Parathyroid adenoma (tissue), 2 donors: ENCODE measurements around the gene POLR1H.

Experiments used
- H2AFZ ChIP-seq: fragments of 300-600 bp; sonication (generic); one replicate; pipeline ENCODE4 v1.7.0; 2017; ENCODE audit warnings: antibody characterized with exemption, mild to moderate bottlenecking
- H3K27ac ChIP-seq: fragments of 300-600 bp; sonication (generic); one replicate; pipeline ENCODE4 v1.7.0; 2017
- H3K27me3 ChIP-seq: fragments of 300-600 bp; sonication (generic); one replicate; pipeline ENCODE4 v1.7.0; 2017; ENCODE audit warnings: low read length; ENCODE audit not compliant: control insufficient read depth, insufficient read depth
- H3K36me3 ChIP-seq: fragments of 300-600 bp; sonication (generic); one replicate; pipeline ENCODE4 v1.7.0; 2017; ENCODE audit warnings: low read length; ENCODE audit not compliant: control insufficient read depth, insufficient read depth
- H3K4me1 ChIP-seq: fragments of 300-600 bp; sonication (generic); one replicate; pipeline ENCODE4 v1.7.0; 2017; ENCODE audit warnings: control low read depth
- H3K4me2 ChIP-seq: fragments of 300-600 bp; sonication (generic); one replicate; pipeline ENCODE4 v1.7.0; 2017; ENCODE audit warnings: low read length
- H3K4me3 ChIP-seq: fragments of 300-600 bp; sonication (generic); one replicate; pipeline ENCODE4 v1.7.0; 2017; ENCODE audit warnings: low read depth, low read length
- H3K79me2 ChIP-seq: fragments of 300-600 bp; sonication (generic); one replicate; pipeline ENCODE4 v1.7.0; 2017; ENCODE audit warnings: control low read depth
- H3K9ac ChIP-seq: fragments of 300-600 bp; sonication (generic); one replicate; pipeline ENCODE4 v1.7.0; 2017; ENCODE audit warnings: mild to moderate bottlenecking
- H3K9me3 ChIP-seq: fragments of 300-600 bp; sonication (generic); one replicate; pipeline ENCODE4 v1.7.0; 2017; ENCODE audit warnings: low read length; ENCODE audit not compliant: control insufficient read depth
- CTCF ChIP-seq: fragments of 300-600 bp; sonication (generic); IDR thresholded peaks from one replicate; pipeline ENCODE4 v1.7.0; 2017; ENCODE audit warnings: antibody characterized with exemption, mild to moderate bottlenecking
- donor health status: primary hyperparathyroidism.

Gene POLR1H

GRCh38 chr6:30075094-30075789, 14.2 kb downstream of the POLR1H start, which contains the start of gene RNF39:
RNF39 (minus strand) TSS chr6:30075769; CDS start chr6:30075585, 184 bp downstream.
- Histone ChIP-seq H3K4me3 (peak within 1 kb of the TSS; percentile 40), H3K9me3 (no peaks in the 10 kb centered on the region), H3K36me3 (no peaks in the 10 kb centered on the region), H2AFZ (peak within 1 kb of the TSS; percentile 87), H3K4me2 (peak within 1 kb of the TSS; percentile 72), H3K79me2 (no peaks in the 10 kb centered on the region), H3K4me1 (peaks cover 8% of the 10 kb centered on the region), H3K9ac (no peak within 1 kb of the TSS), H3K27me3 (no peaks in the 10 kb centered on the region), H3K27ac (no peak within 1 kb of the TSS)
- TF ChIP-seq CTCF = no peak

- Histone ChIP-seq H3K79me2 (no peaks in the 10 kb centered on the region), H3K4me3 (peak overlapping the region; percentile 40), H3K4me2 (peak overlapping the region; percentile 72), H3K9ac (no peak overlapping the region), H3K9me3 (no peaks in the 10 kb centered on the region), H2AFZ (peak overlapping the region; percentile 87), H3K36me3 (no peaks in the 10 kb centered on the region), H3K27me3 (no peaks in the 10 kb centered on the region), H3K4me1 (peaks cover 8% of the 10 kb centered on the region), H3K27ac (no peak overlapping the region)
- TF ChIP-seq CTCF = peak; percentile 13
Observed at GRCh38 chr6:30075790-30076732, 15.0 kb downstream of the POLR1H start.

- Histone ChIP-seq H3K9me3 (no peaks in the 10 kb centered on the region), H3K4me2 (no peak overlapping the region), H3K27ac (no peak overlapping the region), H3K27me3 (no peaks in the 10 kb centered on the region), H2AFZ (no peak overlapping the region), H3K4me1 (peaks cover 8% of the 10 kb centered on the region), H3K79me2 (no peaks in the 10 kb centered on the region), H3K4me3 (no peak overlapping the region), H3K9ac (no peak overlapping the region), H3K36me3 (no peaks in the 10 kb centered on the region)
- TF ChIP-seq CTCF = no peak
Observed at GRCh38 chr6:30077218-30077617, 16.2 kb downstream of the POLR1H start.

GRCh38 chr6:30087876-30088275, 26.8 kb downstream of the POLR1H start:
- H3K27me3 ChIP-seq = no peaks in the 10 kb centered on the region
- no peaks in the 10 kb centered on the region for H3K9me3 ChIP-seq
- H2AFZ ChIP-seq = no peak overlapping the region
- TF ChIP-seq CTCF = no peak
- no peaks in the 10 kb centered on the region for H3K4me1 ChIP-seq
- H3K27ac ChIP-seq = no peak overlapping the region
- no peaks in the 10 kb centered on the region for H3K79me2 ChIP-seq
- H3K36me3 ChIP-seq = no peaks in the 10 kb centered on the region
- no peak overlapping the region for H3K4me2 ChIP-seq
- H3K9ac ChIP-seq = no peak overlapping the region
- H3K4me3 ChIP-seq = no peak overlapping the region
